SU-DHL-6 (cell line): ENCODE results near the gene DUXA.

Source experiments
- CTCF ChIP-seq: fragments of 200-600 bp; sonication (generic); IDR thresholded peaks from one replicate; pipeline ENCODE4 v1.5.1; 2017; ENCODE audit warnings: antibody characterized with exemption, mild to moderate bottlenecking, low read length, moderate library complexity; ENCODE audit not compliant: insufficient read depth, poor library complexity, severe bottlenecking
- EZH2phosphoT487 ChIP-seq: fragments of 200-600 bp; sonication (generic), shearing (Covaris generic); conservative IDR thresholded peaks from 2 replicates; pipeline ENCODE4 v1.6.1; 2018; ENCODE audit warnings: mild to moderate bottlenecking, antibody characterized with exemption, low read length, moderate library complexity, mixed read lengths

- TF ChIP-seq EZH2phosphoT487 (no peak), CTCF (no peak)
These were observed 43.4 kb downstream of the DUXA start for GRCh38 chr19:57123882-57124281.
